ENCODE measurements around the gene URB2. TPM values are rescaled to one million over a fixed set of nuclear protein-coding genes. Genes with fewer than 3 reads are reported as not detected.

Gene URB2
- total RNA-seq, 1 experiment from 2014 or later = 53.2 TPM

- H2BK15ac ChIP-seq (ENCODE audit: low read depth, low read length) = no peak overlapping the region
- no peak overlapping the region for H2AFZ ChIP-seq (ENCODE audit: low read length)
- no peaks in the 10 kb centered on the region for H3K79me2 ChIP-seq (ENCODE audit: insufficient read depth, low read length)
- no peak overlapping the region for H2BK12ac ChIP-seq (ENCODE audit: insufficient read length, low read depth, low read length)
- no peak overlapping the region for H2BK20ac ChIP-seq (ENCODE audit: low read depth, low read length, poor library complexity, severe bottlenecking)
- no peak overlapping the region for H4K5ac ChIP-seq (ENCODE audit: insufficient read length, low read depth, low read length)
- H3K4me2 ChIP-seq (ENCODE audit: insufficient read depth, insufficient read length, low read length) = no peak overlapping the region
- H4K8ac ChIP-seq (replicated peaks; ENCODE audit: insufficient read length, low read depth, low read length) = no peak overlapping the region
- no peak overlapping the region for H3K4me3 Mint-ChIP-seq
- TF ChIP-seq, protein P1, sequence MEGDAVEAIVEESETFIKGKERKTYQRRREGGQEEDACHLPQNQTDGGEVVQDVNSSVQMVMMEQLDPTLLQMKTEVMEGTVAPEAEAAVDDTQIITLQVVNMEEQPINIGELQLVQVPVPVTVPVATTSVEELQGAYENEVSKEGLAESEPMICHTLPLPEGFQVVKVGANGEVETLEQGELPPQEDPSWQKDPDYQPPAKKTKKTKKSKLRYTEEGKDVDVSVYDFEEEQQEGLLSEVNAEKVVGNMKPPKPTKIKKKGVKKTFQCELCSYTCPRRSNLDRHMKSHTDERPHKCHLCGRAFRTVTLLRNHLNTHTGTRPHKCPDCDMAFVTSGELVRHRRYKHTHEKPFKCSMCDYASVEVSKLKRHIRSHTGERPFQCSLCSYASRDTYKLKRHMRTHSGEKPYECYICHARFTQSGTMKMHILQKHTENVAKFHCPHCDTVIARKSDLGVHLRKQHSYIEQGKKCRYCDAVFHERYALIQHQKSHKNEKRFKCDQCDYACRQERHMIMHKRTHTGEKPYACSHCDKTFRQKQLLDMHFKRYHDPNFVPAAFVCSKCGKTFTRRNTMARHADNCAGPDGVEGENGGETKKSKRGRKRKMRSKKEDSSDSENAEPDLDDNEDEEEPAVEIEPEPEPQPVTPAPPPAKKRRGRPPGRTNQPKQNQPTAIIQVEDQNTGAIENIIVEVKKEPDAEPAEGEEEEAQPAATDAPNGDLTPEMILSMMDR (conservative IDR thresholded peaks at IDR 0.05) = no peak
- H2BK120ac ChIP-seq (ENCODE audit: low read depth, low read length, poor library complexity, severe bottlenecking) = no peak overlapping the region
- H3K9me3 ChIP-seq (ENCODE audit: control insufficient read depth, low read depth, low read length) = no peaks in the 10 kb centered on the region
- H3K4ac ChIP-seq (ENCODE audit: low read depth, low read length) = no peak overlapping the region
- H3K9me3 Mint-ChIP-seq = peaks cover 3 to 4% of the 10 kb centered on the region in 2 experiments; a peak in 3 of 5 replicates
- H3K23me2 ChIP-seq (ENCODE audit: insufficient read length, low read depth, low read length, poor library complexity, severe bottlenecking) = no peaks in the 10 kb centered on the region
- H4K20me1 ChIP-seq (ENCODE audit: control insufficient read depth, insufficient read depth, insufficient read length) = no peaks in the 10 kb centered on the region
- H3T11ph ChIP-seq (ENCODE audit: low read length) = no peak overlapping the region
- no peak overlapping the region for H3K27ac ChIP-seq (ENCODE audit: insufficient read length, low read depth, low read length)
- no peak overlapping the region for H2BK5ac ChIP-seq (ENCODE audit: insufficient read length, low read length)
- no peak overlapping the region for H4K91ac ChIP-seq (ENCODE audit: insufficient read length, low read depth, low read length)
- no peak for DNase-seq
- peak overlapping the region in 1 of 3 experiments; percentile 46; a peak in 1 of 7 replicates for H3K27ac Mint-ChIP-seq
- H3K18ac ChIP-seq (ENCODE audit: insufficient read length, low read depth, low read length) = no peak overlapping the region
- peaks cover 0 to 4% (median 1%) of the 10 kb centered on the region in 3 experiments; a peak in 3 of 7 replicates for H3K36me3 Mint-ChIP-seq (ENCODE audit: insufficient read depth in 1 of 3, low read depth in 3 of 3)
- WGBS (ENCODE audit: extremely low coverage, insufficient read length, low lambda C conversion rate) = no CpG with 5 or more reads among the region's 7 CpGs
- H3K56ac ChIP-seq (ENCODE audit: insufficient read length, low read depth, low read length) = no peak overlapping the region
- peak overlapping the region; percentile 13 for H3K9ac ChIP-seq (ENCODE audit: extremely low read depth, insufficient read length, low read length)
- H2AK5ac ChIP-seq (ENCODE audit: insufficient read length, low read length) = no peak overlapping the region
- no peak overlapping the region for H3K23ac ChIP-seq (ENCODE audit: insufficient read length, low read depth, low read length)
- H3K27me3 Mint-ChIP-seq (ENCODE audit: low read depth) = no peaks in the 10 kb centered on the region
- no peaks in the 10 kb centered on the region for H3K79me1 ChIP-seq (ENCODE audit: insufficient read depth, low read depth, low read length, poor library complexity, severe bottlenecking)
- no peaks in the 10 kb centered on the region for H3K27me3 ChIP-seq (ENCODE audit: insufficient read depth, low read length)
- no peak overlapping the region for H3K14ac ChIP-seq (ENCODE audit: insufficient read depth, low read length)
- H3K4me1 ChIP-seq (ENCODE audit: insufficient read depth, low read length) = peaks cover 14% of the 10 kb centered on the region; the same call in 1 of the 2 replicates
- peaks cover 27 to 28% of the 10 kb centered on the region in 2 experiments for H3K4me1 Mint-ChIP-seq
Observed at GRCh38 chr1:229699613-229700267, 73.7 kb downstream of the URB2 start.

All from H9 (cell line).